IPS-NIHi7 (cell line): ENCODE data around the gene SNX2.
A peak's percentile ranks its signal among the peaks of the same experiment; 100 is the strongest.
"Not testable (repeated sequence)": the region's sequence is repeated elsewhere in the genome, so short reads cannot be mapped to it uniquely, and the experiment has no call there.

Source experiments
- DNase-seq: peaks from one replicate; pipeline ENCODE4 v3.0.0; 2012; ENCODE audit warnings: mixed read lengths; ENCODE audit errors: extremely low spot score

Gene SNX2

DNA sequence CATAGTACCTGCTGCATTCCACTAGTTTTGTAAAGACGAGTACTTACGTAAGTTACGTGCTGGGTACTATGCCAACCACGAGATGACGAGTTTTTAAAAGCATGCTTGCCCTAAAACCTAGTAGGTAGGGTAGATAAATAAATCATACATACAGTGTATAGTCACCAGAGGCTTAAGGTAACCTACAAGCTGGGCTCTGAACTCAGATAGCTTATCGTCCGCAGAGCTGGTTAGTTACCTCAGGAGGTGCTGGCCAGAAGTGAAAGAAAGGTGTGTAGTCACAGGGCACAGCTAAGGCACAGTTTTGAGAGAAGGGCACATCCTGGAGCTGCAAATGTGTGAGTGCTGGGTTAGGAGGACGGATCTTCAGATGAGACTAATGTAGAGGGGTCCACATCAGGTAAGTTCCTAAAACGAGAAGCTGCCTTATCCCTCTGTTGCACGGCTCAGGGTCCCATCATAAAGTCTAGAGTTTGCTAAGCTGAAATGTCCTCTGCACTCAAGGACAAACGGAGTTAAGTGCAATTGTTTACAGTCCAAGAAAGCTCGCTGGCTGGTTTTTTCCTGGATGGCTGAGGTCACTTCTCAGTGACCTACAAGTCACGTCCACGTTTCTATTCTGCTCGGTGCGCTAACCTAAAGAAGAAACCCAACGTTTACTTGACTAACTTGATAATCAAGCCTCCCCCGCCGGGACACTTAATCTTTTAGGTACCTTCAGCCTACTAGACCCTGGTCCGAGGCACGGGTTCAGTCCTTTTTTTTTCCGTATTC lies 69.4 kb downstream of the SNX2 start:
- DNase-seq, result no peak

DNA sequence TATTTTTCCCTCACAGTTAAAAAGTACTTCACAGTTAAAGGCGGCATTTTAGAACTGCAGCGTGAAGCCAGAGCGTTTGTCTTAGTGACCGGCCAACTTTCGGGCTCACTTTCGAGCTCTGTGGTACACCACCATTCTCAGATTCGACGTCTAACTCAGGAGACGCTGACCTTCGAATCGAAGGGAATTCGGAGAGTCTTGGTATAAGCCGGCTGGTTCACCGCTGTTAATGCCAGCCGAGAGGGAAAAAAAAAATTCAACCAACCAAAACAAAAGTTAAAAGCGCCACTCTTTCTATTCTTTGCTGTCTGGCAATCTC lies 70.0 kb downstream of the SNX2 start:
- no peak for DNase-seq

DNA sequence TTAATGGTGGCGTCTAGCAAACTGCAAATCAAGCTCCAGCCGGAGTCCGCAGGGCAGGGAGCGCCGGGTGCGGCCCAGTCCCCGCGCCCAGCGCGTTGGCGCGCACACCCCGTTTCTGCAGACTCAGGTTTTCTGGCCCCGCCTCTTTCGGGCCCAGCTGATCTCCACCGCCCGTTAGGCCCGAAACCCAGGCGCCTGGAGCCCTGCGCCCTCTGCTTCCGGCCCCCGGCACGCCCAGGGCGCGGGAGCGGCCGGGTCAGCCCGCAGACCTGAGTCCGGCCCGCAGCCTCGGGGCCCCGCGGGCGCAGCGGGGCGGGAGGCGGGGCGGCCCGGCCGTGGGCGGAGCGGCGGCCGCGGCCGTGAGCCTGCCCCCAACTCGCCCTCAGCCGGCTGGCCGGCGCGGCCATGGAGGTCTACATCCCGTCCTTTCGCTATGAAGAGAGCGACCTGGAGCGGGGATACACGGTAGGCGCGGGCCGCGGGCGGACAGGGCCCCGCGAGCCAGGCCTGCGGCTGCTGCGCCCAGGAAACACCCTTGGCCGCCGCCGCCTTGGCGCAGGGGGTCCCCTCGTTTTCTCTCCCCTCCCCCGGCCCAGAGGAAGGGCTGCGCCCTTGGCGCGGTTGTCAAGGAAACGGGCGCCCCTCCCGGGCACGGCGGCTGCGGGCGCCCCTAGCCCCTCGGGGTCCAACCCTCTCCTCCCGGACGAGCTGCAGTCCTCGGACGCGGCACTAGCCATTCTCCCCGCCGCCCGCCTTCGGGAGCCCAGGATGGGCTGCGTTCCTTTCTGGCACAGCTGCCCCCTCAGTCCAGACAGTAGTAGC lies 70.6 kb downstream of the SNX2 start, which contains the start of gene SNX24:
SNX24 (plus strand) TSS at position 385 of the 822 bp plus-strand sequence; CDS start at position 406, 21 bp downstream.
- DNase-seq, result peak; percentile 88

DNA sequence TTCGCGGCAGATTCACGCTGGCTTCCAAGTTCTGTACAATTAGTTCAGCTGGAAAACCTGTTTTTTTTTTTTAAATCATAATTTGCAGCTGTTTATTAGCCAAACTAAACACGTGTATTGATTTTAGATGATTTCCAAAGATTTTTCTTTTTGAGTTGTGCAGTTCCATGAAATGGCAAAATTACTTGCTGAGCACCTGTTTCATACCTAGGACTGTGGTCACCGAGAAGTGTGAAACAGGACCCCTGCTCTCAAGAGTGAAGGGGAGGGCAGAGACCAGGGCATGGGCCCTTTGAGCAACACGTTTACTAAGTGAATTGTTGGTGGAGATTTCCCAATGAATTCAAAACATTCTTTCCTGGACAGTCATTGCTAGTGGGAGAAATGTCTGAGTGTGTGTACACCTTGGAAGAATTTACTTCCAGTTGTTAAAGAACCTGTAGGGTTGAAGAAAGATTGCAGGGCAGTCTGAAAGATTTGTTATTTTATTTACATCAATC lies 71.2 kb downstream of the SNX2 start:
- no peak for DNase-seq

DNA sequence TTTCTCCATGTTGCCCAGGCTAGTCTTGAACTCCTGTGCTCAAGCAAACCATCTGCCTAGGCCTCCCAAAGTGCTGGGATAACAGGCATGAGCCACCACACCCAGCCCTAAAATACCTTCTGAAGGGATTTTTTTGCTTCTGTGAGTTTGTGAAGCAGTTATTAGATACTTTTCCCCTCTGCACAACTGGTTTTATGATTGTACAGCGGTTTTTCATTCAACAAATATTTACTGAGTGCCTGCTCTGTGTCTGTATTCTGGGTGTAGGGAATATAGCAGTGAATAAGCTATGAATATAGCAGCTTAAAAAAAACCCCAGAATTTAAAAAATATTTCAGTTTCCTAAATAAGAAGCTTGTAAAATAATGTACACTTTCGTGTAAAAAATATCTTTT lies 72.8 kb downstream of the SNX2 start:
- DNase-seq, result no peak

DNA sequence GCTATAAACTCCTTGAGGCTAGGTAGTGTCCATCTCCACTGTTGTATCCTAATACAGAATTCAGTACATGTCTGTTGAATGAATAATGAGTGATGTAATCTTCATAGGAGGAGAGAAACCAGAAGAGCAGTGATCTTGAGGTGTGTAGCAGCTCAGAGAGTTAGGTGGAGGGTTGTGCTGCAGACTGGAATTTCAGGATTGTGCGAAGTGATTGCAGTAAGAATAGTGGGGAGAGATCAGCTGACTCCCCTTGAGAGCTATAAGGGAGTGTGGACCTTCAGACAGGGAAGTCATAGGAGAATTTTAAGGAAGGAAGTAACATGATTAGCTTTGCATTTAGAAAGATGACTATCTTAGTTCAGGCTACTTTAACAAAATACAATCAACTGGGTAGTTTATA lies 74.9 kb downstream of the SNX2 start:
- no peak for DNase-seq

DNA sequence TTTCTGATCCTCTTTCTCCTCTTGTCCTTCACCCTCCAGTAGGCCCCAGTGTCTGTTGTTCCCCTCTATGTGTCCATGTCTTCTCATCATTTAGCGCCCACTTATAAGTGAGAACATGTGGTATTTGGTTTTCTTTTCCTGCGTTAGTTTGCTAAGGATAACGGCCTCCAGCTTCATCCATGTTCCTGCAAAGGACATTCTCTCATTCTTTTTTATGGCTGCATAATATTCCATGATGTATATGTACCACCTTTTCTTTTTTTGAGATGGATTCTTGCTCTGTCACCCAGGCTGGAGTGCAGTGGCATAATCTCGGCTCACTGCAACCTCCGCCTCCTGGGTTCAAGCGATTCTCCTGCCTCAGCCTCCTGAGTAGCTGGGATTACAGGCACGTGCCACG lies 82.7 kb downstream of the SNX2 start:
- DNase-seq, result not testable (repeated sequence)

DNA sequence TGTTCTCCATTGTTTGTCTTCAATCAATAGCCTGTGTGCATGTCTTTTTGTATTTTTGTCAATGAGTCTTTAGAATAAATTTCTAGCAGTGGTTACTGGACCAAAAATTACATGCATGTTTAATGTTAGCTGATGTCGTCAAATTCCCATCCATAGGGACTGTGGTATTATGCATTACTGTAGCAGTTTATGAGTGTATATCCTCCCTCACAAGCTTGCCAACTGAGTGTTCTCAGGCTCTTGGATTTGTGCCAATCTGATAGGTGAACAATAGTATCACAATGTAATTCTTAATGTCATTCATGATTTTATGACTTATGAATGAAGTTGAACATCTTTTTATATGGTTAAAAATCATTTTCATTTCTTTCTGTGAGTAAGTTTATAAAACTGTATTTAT lies 83.6 kb downstream of the SNX2 start:
- no peak for DNase-seq

DNA sequence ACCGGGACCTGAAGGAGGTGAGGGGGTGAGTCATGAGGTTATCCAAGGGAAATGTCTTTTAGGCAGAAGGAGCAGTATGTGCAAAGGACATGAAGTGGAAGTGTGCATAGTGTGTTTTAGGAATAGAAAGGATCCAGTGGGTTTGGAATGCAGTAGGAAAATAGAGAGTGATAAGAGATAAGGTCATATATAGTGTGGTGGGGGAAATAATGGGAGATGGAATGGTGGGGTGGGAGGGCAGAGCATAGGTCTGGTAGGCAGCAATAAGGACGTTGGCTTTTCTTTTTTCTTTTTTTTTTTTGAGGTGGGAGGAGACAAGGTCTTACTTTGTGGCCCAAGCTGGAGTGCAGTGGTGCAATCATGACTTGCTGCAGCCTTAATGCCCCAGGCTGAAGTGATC lies 88.4 kb downstream of the SNX2 start:
- no peak for DNase-seq

DNA sequence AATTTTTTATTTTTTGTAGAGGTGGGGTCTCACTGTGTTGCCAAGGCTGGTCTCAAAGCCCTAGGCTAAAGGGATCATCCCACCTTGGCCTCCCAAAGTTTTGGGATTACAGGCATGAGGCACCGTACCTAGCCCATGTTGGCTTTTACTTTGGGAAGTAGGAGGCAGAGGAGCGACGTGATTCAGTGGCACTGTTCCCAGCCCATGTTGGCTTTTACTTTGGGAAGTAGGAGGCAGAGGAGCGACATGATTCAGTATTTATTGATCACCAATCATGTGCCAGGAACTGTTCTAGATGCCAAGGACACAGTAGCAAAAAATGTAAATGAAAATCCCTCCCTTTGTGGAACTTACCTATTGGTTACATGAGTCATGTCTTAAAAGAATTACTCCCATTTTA lies 88.8 kb downstream of the SNX2 start:
- DNase-seq, result no peak

DNA sequence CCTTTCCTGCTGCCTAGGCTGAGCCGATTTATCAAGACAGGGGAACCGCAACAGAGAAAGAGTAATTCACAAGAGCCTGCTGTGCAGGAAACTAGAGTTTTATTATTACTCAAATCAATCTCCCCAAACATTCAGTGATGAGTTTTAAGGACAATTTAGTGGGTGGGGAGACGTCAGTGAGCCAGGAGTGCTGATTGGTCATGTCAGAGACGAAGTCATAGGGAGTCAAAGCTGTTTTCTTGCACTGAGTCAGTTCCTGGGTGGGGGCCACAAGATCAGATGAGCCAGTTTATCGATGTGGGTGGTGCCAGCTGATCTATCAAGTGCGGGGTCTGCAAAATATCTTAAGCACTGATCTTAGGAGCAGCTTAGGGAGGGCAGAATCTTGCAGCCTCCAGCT lies 89.5 kb downstream of the SNX2 start:
- DNase-seq, result no peak

DNA sequence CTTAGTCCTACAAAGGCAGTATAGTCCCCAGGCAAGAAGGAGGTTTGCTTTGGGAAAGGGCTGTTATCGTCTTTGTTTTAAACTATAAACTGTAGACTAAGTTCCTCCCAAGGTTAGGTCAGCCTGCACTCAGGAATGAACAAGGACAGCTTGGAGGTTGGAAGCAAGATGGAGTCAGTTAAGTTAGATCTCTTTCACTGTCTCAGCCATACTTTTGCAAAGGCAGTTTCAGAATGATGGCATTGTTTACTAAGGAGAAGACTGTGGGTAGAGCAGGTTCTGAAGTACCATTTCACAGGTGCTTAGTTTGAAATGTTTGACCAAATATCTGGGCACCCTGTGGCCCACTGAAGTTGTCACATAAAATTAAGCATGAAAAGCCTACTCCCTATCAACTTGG lies 90.0 kb downstream of the SNX2 start:
- DNase-seq, result no peak

DNA sequence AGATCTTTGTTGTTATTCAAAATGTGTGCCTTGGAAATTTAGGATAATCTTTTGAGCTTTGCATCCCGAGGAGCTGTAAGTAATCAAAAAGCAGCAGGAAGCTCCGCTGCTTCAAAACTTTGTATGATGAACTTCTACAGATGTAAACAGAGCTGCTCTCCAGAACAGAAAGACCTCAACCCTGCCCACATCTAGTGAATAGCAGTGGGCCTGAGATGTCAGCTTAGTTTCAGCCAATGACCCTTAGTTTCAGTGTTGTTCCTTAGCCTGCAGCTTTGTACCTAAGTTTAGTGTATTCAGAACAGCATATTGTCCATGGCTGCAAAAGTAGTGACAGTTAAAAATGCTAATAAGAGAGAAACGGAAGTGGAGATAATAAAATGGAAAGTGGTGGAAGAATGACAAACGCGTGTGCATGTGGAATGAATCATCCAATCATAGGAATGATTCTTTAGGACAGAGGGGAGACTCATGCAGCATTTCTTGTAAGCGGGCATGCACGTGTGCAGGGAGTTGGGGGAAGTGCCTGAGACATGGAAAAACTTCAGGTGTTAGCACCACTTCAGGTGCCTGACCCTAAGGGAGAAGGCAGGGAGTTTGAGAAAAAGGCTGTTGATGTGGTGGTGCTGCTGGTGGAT lies 95.5 kb downstream of the SNX2 start:
- DNase-seq, result no peak

DNA sequence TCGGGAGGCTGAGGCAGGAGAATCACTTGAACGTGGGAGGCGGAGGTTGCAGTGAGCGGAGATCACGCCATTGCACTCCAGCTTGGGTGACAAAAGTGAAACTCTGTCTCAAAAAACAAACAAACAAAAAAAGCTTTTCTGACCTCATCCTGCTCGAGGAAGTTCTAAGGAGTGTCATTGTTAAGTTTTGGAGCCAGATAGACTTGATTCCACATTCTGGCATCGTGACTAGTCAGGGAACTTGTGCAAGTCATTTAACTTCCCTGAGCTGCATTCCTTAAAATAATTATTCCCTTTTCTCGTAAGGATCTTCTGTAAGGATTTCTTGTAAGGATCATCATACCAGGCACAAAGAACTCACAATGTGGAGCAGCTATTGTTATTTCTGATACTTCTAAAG lies 96.8 kb downstream of the SNX2 start:
- no peak for DNase-seq

DNA sequence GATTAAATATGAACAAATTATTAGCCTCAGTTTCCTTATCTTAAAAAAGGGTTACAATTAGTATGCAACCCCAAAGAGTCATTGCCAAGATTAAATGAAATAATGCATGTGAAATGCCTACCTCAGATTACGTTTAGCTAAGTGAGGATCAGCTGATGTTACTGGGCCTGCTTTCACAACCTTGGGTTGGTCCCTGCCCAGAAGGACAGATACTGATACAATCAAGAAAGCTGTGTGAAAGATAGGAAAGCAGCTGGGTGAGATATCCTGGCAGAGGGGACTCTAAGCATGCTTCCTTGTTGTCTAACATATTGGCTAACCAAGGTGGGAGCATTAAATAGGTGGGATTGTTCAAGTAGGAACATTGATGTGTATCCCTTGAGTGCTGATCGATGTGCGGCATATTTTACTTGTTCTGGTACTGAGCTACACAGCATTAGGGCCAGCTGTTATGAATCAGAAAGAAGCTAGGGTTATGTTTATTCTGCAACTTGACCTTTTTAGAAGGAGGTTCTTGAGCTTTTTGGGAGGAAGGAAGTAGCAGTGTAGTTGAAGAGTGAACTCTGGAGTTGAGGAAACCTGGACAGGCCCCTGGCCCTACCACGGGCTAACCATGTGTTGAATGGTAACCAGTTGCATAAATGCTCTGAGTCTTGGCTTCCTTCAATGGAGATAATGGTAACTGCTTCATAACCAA lies 99.4 kb downstream of the SNX2 start:
- DNase-seq, result no peak

DNA sequence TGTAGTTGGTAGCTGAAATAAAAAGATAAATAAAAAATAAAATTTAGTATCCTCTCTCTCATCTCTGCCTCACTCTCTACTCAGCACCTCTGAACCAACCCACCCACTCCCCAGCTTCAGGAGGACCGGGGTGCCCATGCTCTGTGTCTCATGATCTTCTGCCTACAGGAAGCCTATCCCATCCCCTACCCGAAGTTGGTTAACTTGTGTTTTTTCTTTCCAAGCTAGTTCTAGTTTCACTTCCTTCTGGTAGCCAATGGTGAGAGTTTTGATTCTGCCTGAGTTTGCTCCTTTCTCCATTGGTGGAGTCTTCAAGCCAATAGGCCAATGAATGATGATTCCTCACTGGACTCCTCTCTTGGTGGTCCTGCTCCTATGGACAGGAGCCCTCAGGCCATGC lies 102.6 kb downstream of the SNX2 start:
- DNase-seq, result no peak

DNA sequence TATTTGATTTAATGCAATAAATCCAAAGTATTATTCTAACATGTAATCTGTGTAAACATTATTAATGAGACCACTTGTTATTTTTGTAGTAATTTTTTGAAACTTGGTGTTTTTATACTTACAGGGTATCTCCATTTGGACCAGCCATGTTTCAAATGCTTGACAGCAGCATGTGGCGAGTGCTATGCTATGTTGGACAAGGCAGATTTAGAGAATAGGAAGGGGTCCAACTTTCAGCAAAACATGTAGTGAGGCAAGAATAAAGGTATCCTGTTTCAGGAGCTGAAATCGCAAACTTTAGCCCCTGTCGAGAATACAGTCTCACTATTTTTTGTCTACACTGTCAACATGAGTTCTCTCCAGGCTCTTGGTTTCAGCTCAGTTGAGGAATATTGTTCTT lies 104.2 kb downstream of the SNX2 start:
- DNase-seq, result no peak
